ENCODE measurements around the gene ACSS2. TPM values are rescaled to one million over a fixed set of nuclear protein-coding genes. Genes with fewer than 3 reads are reported as not detected.

Gene ACSS2
- total and polyA plus RNA-seq, 2 experiments from 2014 or later, result 26.1 to 49.3 TPM

DNA sequence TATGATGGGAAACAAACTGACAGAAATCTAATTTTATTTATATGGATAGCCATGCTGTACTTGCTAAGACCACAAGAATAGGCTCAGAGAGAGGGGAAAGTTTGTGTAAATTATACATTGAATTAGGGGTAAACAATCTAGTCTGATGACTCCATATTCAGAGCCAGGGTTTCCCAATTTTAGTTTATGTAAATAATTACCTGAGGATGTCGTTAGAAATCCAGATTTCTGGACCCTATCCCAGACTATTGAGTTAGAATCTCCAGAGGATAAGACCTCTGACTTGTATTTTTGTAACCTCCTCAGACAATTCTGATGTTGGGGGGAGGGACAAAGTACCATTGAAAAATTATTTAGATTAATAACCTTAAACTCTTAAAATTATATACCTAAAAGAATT lies 18.3 kb downstream of the ACSS2 start:
- H3K27me3 Mint-ChIP-seq (ENCODE audit: insufficient read depth, low read depth, poor library complexity), result no peaks in the 10 kb centered on the region
- H3K36me3 Mint-ChIP-seq (ENCODE audit: low read depth), result peaks cover 12% of the 10 kb centered on the region
- no peaks in the 10 kb centered on the region for H3K27me3 ChIP-seq (ENCODE audit: insufficient read depth)
- no peaks in the 10 kb centered on the region for H3K4me1 Mint-ChIP-seq
- 0 out of 2 replicates have a peak, but pooled peaks cover 3% of the 10 kb centered on the region for H3K36me3 ChIP-seq (ENCODE audit: insufficient read depth)
- H3K9me3 Mint-ChIP-seq, result peaks cover 4% of the 10 kb centered on the region
- no peak overlapping the region for H3K27ac ChIP-seq (ENCODE audit: low read depth)
- no peaks in the 10 kb centered on the region for H3K4me1 ChIP-seq (ENCODE audit: insufficient read depth)
- no peak for TF ChIP-seq NANOG (IDR thresholded peaks at IDR 0.05; ENCODE audit: borderline replicate concordance)
- TF ChIP-seq, protein P1, sequence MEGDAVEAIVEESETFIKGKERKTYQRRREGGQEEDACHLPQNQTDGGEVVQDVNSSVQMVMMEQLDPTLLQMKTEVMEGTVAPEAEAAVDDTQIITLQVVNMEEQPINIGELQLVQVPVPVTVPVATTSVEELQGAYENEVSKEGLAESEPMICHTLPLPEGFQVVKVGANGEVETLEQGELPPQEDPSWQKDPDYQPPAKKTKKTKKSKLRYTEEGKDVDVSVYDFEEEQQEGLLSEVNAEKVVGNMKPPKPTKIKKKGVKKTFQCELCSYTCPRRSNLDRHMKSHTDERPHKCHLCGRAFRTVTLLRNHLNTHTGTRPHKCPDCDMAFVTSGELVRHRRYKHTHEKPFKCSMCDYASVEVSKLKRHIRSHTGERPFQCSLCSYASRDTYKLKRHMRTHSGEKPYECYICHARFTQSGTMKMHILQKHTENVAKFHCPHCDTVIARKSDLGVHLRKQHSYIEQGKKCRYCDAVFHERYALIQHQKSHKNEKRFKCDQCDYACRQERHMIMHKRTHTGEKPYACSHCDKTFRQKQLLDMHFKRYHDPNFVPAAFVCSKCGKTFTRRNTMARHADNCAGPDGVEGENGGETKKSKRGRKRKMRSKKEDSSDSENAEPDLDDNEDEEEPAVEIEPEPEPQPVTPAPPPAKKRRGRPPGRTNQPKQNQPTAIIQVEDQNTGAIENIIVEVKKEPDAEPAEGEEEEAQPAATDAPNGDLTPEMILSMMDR (conservative IDR thresholded peaks at IDR 0.05; ENCODE audit: low read depth in 2 of 2), result no peak
- TF ChIP-seq EZH2phosphoT487 (IDR thresholded peaks at IDR 0.05; ENCODE audit: unreplicated experiment), result no peak
- TF ChIP-seq, protein P2, sequence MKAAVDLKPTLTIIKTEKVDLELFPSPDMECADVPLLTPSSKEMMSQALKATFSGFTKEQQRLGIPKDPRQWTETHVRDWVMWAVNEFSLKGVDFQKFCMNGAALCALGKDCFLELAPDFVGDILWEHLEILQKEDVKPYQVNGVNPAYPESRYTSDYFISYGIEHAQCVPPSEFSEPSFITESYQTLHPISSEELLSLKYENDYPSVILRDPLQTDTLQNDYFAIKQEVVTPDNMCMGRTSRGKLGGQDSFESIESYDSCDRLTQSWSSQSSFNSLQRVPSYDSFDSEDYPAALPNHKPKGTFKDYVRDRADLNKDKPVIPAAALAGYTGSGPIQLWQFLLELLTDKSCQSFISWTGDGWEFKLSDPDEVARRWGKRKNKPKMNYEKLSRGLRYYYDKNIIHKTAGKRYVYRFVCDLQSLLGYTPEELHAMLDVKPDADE (IDR thresholded peaks at IDR 0.05), result no peak
- TF ChIP-seq, protein P3, sequence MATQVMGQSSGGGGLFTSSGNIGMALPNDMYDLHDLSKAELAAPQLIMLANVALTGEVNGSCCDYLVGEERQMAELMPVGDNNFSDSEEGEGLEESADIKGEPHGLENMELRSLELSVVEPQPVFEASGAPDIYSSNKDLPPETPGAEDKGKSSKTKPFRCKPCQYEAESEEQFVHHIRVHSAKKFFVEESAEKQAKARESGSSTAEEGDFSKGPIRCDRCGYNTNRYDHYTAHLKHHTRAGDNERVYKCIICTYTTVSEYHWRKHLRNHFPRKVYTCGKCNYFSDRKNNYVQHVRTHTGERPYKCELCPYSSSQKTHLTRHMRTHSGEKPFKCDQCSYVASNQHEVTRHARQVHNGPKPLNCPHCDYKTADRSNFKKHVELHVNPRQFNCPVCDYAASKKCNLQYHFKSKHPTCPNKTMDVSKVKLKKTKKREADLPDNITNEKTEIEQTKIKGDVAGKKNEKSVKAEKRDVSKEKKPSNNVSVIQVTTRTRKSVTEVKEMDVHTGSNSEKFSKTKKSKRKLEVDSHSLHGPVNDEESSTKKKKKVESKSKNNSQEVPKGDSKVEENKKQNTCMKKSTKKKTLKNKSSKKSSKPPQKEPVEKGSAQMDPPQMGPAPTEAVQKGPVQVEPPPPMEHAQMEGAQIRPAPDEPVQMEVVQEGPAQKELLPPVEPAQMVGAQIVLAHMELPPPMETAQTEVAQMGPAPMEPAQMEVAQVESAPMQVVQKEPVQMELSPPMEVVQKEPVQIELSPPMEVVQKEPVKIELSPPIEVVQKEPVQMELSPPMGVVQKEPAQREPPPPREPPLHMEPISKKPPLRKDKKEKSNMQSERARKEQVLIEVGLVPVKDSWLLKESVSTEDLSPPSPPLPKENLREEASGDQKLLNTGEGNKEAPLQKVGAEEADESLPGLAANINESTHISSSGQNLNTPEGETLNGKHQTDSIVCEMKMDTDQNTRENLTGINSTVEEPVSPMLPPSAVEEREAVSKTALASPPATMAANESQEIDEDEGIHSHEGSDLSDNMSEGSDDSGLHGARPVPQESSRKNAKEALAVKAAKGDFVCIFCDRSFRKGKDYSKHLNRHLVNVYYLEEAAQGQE (IDR thresholded peaks at IDR 0.05; ENCODE audit: unreplicated experiment), result no peak
- no peaks in the 10 kb centered on the region for H3K79me2 ChIP-seq (replicated peaks; ENCODE audit: insufficient read depth)
- H3F3A ChIP-seq (replicated peaks; ENCODE audit: low read depth), result no peaks in the 10 kb centered on the region
- DNase-seq (ENCODE audit: low spot score), result no peak
- H4K20me1 ChIP-seq (replicated peaks; ENCODE audit: insufficient read depth), result no peaks in the 10 kb centered on the region
- no peak for ATAC-seq
- no peak overlapping the region for H3K4me2 ChIP-seq
- no peak overlapping the region for H3K4me3 Mint-ChIP-seq
- no peaks in the 10 kb centered on the region for H3K9me2 ChIP-seq (ENCODE audit: insufficient read depth)
- H3K27ac Mint-ChIP-seq, result no peak overlapping the region
- H2AFZ ChIP-seq, result no peak overlapping the region
- H3K4me3 ChIP-seq, result no peak overlapping the region

DNA sequence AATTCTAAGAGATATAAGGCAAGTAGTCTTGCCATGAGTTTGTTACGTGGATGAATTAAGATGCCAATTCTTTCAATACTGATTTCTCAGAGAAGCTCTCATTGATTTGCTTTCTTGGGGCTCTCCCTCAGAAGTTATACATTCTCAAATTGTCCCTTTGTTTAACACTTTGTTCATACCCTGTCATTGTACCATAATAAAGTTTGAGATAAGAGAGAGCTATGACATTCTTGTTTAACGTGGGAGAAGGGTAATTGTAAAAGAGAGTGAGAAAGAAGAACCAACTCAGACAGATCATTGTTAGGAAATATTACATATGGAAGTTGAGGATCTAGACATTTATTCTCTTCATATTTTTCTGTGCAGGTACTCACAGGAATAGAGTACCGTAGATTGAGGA lies 19.1 kb downstream of the ACSS2 start:
- TF ChIP-seq, protein P2 (IDR thresholded peaks at IDR 0.05), result no peak
- TF ChIP-seq, protein P3 (IDR thresholded peaks at IDR 0.05; ENCODE audit: unreplicated experiment), result no peak
- TF ChIP-seq ZNF114 (CRISPR knock-in tag; IDR thresholded peaks at IDR 0.05) (no peak), NANOG (IDR thresholded peaks at IDR 0.05; ENCODE audit: borderline replicate concordance) (no peak)
- ATAC-seq, result no peak
- DNase-seq (ENCODE audit: low spot score), result no peak
- Histone ChIP-seq H3K4me2 (no peak overlapping the region), H3K4me3 (no peak overlapping the region), H3K4me1 (ENCODE audit: insufficient read depth) (no peaks in the 10 kb centered on the region), H3F3A (replicated peaks; ENCODE audit: low read depth) (no peaks in the 10 kb centered on the region), H3K27me3 (ENCODE audit: insufficient read depth) (no peaks in the 10 kb centered on the region), H4K20me1 (replicated peaks; ENCODE audit: insufficient read depth) (no peaks in the 10 kb centered on the region), H3K9me2 (ENCODE audit: insufficient read depth) (no peaks in the 10 kb centered on the region), H2AFZ (no peak overlapping the region), H3K27ac (ENCODE audit: low read depth) (no peak overlapping the region), H3K79me2 (replicated peaks; ENCODE audit: insufficient read depth) (no peaks in the 10 kb centered on the region), H3K36me3 (ENCODE audit: insufficient read depth) (0 out of 2 replicates have a peak, but pooled peaks cover 3% of the 10 kb centered on the region)
- peaks cover 7% of the 10 kb centered on the region for H3K9me3 Mint-ChIP-seq
- no peak overlapping the region for H3K4me3 Mint-ChIP-seq
- H3K4me1 Mint-ChIP-seq, result no peaks in the 10 kb centered on the region
- H3K27ac Mint-ChIP-seq, result no peak overlapping the region
- H3K27me3 Mint-ChIP-seq (ENCODE audit: insufficient read depth, low read depth, poor library complexity), result no peaks in the 10 kb centered on the region
- H3K36me3 Mint-ChIP-seq (ENCODE audit: low read depth), result peaks cover 15% of the 10 kb centered on the region

Measured in GM23338 (cell line).